Stomach (tissue), 9 donors: ENCODE data around the gene SLC6A3. TPM values are rescaled to one million over a fixed set of nuclear protein-coding genes. Genes with fewer than 3 reads are reported as not detected.

Experiments
- DNase-seq, 2 donors: peaks; one replicate each; pipeline versions ENCODE4 v3.0.0 to v3.0.0-alpha.2; 2013 to 2019
- H3K27ac ChIP-seq, 5 donors: fragments of 200-600 bp in 4 of 5; sonication (generic) in 4 of 5; one replicate each; pipeline ENCODE4 v1.5.1; 2013 to 2019; ENCODE audit warnings: mild to moderate bottlenecking in 1 of 5, moderate library complexity in 1 of 5
- H3K27me3 ChIP-seq, 3 donors: fragments of 200-600 bp; sonication (generic); one replicate each; pipeline ENCODE4 v1.5.1; 2017 to 2019; ENCODE audit warnings: mixed run types in 1 of 3
- H3K36me3 ChIP-seq, 4 donors: fragments of 200-600 bp; sonication (generic); 1 replicate in 3 of 4; 2 replicates in 1 of 4; pipeline ENCODE4 v1.5.1; 2016 to 2019
- H3K4me1 ChIP-seq, 4 donors: fragments of 200-600 bp; sonication (generic); one replicate each; pipeline ENCODE4 v1.5.1; 2016 to 2019
- H3K4me3 ChIP-seq, 4 donors: fragments of 200-600 bp; sonication (generic) in 3 of 4; one replicate each; pipeline ENCODE4 v1.5.1; 2016 to 2019; ENCODE audit warnings: mild to moderate bottlenecking in 1 of 4
- H3K9me3 ChIP-seq, 4 donors: fragments of 200-600 bp; sonication (generic); one replicate each; pipeline ENCODE4 v1.5.1; 2016 to 2019
- EP300 ChIP-seq: sonication (generic); formaldehyde crosslinking; IDR thresholded peaks from one replicate; pipeline ENCODE4 v1.6.1; 2017; ENCODE audit warnings: antibody characterized with exemption
- POLR2A ChIP-seq, 4 donors: fragments of 450-650 bp; IDR thresholded peaks; one replicate each; pipeline ENCODE4 v1.6.1; 2016; ENCODE audit warnings: antibody characterized with exemption in 4 of 4, control low read depth in 2 of 4, mild to moderate bottlenecking in 1 of 4, moderate library complexity in 1 of 4
- POLR2AphosphoS5 ChIP-seq, 3 donors: sonication (generic); formaldehyde crosslinking; IDR thresholded peaks; one replicate each; pipeline ENCODE4 v1.6.1; 2016; ENCODE audit warnings: antibody characterized with exemption in 3 of 3
- WGBS, 5 donors: extraction: QIAGEN DNeasy Blood & Tissue Kit in 3 of 5; methylation state at CpG; one replicate each; pipeline versions ENCODE4 v1.1.5 to v1.1.7; 2013 to 2018; 5-methylcytosine and 5-hydroxymethylcytosine counted together
- intact Hi-C: fragments of 100-400 bp; cut with DNase I; formaldehyde crosslinking; loops from one replicate; pipeline ENCODE4 v1.15.1; 2023; ENCODE audit warnings: low total_unique reads
- polyA plus RNA-seq, 3 donors: library from polyadenylated mRNA; stranded (reverse); fragments of 200-250 nt; gene quantifications; one replicate each; pipeline ENCODE4 v1.2.3, GENCODE V29; 2013
- total RNA-seq, 5 donors: library from RNA; depleted of rRNA; stranded (reverse); fragments of >200 nt; gene quantifications; one replicate each; pipeline versions ENCODE4 v1.1.0 to v1.2.3, GENCODE V29; 2014 to 2016
- TF ChIP-seq, protein P1 (sequence below), 7 experiments: fragments of 450-650 bp in 4 of 7; fragments of 200-600 bp in 3 of 7; sonication (generic) in 3 of 7; IDR thresholded peaks; one replicate each; pipeline ENCODE4 v1.5.1; 2016 to 2019; ENCODE audit warnings: antibody characterized with exemption in 7 of 7, control low read depth in 2 of 7, mild to moderate bottlenecking in 1 of 7
- donor health status: healthy with polysubstance abuse.
- donor health status: Bipolar disorder and iron deficiency.
- donor health status: healthy.

The SLC6A3 gene
- total and polyA plus RNA-seq, 8 donors, result 0.05 TPM; not detected in 7

DNA sequence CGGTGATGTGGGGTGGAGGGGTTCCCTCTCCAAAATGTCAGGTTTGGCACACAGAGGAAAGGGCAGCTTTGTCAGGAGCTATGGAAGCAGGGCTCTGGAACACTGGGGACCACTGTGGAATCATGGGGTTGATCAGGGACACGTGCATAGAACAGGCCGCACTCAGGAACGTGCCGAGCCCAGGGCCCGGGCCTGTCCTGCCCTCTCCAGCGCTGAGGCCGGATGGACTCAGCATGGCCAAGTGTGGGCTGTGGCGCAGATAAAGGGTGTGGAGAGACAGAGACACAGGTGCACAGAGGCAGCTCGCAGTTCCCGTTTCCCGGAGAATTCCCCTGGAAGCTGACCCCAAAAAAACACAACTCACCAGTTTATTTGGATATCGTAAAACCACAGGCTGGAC, 37.8 kb upstream of the SLC6A3 start:
- H3K36me3 ChIP-seq, result peaks cover 23 to 76% (median 58%) of the 10 kb centered on the region in 4 donors
- 93 to 97% (median 94%) methylated on average over 12 to 13 of the region's 13 CpGs for WGBS, 5 donors
- H3K4me1 ChIP-seq, result peaks cover 0 to 16% (median 11%) of the 10 kb centered on the region in 4 donors
- no peak overlapping the region for H3K27ac ChIP-seq
- TF ChIP-seq POLR2A (IDR thresholded peaks at IDR 0.05) (no peak), EP300 (no peak)
- TF ChIP-seq, protein P1, sequence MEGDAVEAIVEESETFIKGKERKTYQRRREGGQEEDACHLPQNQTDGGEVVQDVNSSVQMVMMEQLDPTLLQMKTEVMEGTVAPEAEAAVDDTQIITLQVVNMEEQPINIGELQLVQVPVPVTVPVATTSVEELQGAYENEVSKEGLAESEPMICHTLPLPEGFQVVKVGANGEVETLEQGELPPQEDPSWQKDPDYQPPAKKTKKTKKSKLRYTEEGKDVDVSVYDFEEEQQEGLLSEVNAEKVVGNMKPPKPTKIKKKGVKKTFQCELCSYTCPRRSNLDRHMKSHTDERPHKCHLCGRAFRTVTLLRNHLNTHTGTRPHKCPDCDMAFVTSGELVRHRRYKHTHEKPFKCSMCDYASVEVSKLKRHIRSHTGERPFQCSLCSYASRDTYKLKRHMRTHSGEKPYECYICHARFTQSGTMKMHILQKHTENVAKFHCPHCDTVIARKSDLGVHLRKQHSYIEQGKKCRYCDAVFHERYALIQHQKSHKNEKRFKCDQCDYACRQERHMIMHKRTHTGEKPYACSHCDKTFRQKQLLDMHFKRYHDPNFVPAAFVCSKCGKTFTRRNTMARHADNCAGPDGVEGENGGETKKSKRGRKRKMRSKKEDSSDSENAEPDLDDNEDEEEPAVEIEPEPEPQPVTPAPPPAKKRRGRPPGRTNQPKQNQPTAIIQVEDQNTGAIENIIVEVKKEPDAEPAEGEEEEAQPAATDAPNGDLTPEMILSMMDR (IDR thresholded peaks at IDR 0.05), result no peak
- H3K4me3 ChIP-seq, result no peak overlapping the region
- DNase-seq, result no peak
- H3K9me3 ChIP-seq, result no peaks in the 10 kb centered on the region
- no peaks in the 10 kb centered on the region for H3K27me3 ChIP-seq
- intact Hi-C loops, result no loop called here

DNA sequence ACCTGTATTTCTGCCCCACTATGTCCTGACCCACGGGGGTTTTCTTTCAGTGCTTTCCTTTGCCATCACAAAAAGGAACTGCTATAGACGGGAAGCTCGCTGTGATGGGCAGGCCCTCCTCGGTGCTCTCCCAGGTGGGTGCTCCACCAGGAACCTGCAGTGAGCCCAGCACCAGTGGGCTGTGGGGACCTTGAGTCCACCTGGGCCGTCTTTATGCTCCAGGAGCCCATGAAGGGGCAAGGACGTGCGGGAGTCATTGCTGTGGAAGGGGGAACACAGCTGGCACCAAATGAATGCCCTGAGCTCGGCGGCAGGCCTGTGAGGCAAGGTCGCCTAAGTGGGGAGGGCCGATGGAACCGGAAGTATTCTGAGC, 36.7 kb upstream of the SLC6A3 start:
- peak overlapping the region in 2 of 5 donors; percentile 43 to 65 for H3K27ac ChIP-seq
- intact Hi-C loops, result no loop called here
- no peaks in the 10 kb centered on the region for H3K27me3 ChIP-seq
- no peak for DNase-seq
- H3K9me3 ChIP-seq, result no peaks in the 10 kb centered on the region
- H3K4me1 ChIP-seq, result peaks cover 0 to 16% (median 11%) of the 10 kb centered on the region in 4 donors
- no peak for TF ChIP-seq POLR2AphosphoS5 (IDR thresholded peaks at IDR 0.05)
- no peak for TF ChIP-seq POLR2A (IDR thresholded peaks at IDR 0.05)
- TF ChIP-seq, protein P1 (IDR thresholded peaks at IDR 0.05), result no peak
- H3K36me3 ChIP-seq, result peaks cover 18 to 75% (median 54%) of the 10 kb centered on the region in 4 donors
- H3K4me3 ChIP-seq, result no peak overlapping the region
- WGBS, 5 donors, result 85 to 91% (median 90%) methylated on average over 12 of the region's 12 CpGs

DNA sequence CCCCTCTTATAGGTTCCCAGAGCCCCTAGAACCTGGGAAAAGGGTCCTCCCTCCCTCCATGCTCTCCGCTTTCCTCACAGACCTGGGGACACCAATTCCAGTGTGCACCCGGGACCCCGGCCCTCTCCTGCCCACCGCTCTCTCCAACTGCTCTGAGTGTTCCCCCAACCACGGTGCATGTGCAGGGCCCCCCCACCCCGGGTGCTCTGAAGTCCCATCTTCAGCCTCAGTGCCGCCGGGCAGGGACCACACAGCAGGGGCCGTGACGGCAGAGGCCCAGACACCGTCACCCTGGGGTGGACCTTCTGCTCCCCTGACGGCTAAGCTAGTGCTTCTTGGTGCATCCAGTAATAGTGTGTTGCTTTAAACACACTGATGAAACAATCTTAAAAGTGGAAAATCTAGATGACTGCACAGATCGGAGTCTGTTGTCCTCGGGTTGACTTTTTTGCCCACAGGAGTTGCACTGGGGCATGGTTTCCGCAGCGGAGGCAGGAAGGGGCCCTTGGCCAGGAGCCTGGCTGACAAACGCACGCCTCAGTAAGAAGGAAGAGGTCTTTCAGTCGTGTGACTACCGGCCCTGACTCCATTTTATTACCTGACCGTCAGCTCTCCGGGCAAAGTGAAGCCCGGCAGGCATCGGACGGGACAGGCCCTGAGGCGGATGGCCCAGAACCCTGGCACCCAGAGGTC, 36.2 kb upstream of the SLC6A3 start:
- Histone ChIP-seq H3K27ac (peak overlapping the region in 3 of 5 donors; percentile 34 to 66 (median 65)), H3K9me3 (no peaks in the 10 kb centered on the region), H3K4me1 (peaks cover 0 to 16% (median 11%) of the 10 kb centered on the region in 4 donors), H3K36me3 (peaks cover 18 to 75% (median 54%) of the 10 kb centered on the region in 4 donors), H3K27me3 (no peaks in the 10 kb centered on the region), H3K4me3 (no peak overlapping the region)
- WGBS, 5 donors, result 80 to 93% (median 89%) methylated on average over 19 to 26 of the region's 26 CpGs
- intact Hi-C loops, result no loop called here
- no peak for DNase-seq
- no peak for TF ChIP-seq POLR2A (IDR thresholded peaks at IDR 0.05)
- no peak for TF ChIP-seq POLR2AphosphoS5 (IDR thresholded peaks at IDR 0.05)
- TF ChIP-seq EP300, result no peak
- TF ChIP-seq, protein P1 (IDR thresholded peaks at IDR 0.05), result no peak

DNA sequence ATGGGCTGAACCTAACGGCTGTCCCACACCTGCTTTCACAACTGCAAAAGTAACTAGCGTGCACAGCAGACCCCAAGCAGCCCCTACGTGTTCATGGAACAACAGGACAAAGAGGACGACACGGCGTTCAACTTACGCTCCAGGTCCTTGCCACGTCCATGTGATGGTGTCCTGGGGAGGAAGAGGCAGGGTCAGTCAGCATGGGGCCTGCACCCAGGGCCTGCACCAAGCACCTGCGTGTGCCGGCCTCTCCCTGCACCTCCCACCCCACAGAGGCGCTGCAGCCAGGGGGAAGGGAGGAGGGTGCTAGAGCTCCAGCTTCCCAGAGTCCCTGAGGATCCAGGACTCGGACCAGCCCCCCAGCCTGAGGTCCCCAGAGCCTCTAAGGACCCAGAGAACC, 35.6 kb upstream of the SLC6A3 start:
- H3K36me3 ChIP-seq, result peaks cover 16 to 75% (median 54%) of the 10 kb centered on the region in 4 donors

More for the DNA sequence above, 35.6 kb upstream of the SLC6A3 start:
- TF ChIP-seq, protein P1 (IDR thresholded peaks at IDR 0.05), result no peak
- no peak for TF ChIP-seq EP300
- TF ChIP-seq POLR2A (IDR thresholded peaks at IDR 0.05), result no peak
- no peak for TF ChIP-seq POLR2AphosphoS5 (IDR thresholded peaks at IDR 0.05)
- Histone ChIP-seq H3K9me3 (no peaks in the 10 kb centered on the region), H3K4me3 (no peak overlapping the region), H3K27me3 (no peaks in the 10 kb centered on the region), H3K4me1 (peaks cover 0 to 16% (median 11%) of the 10 kb centered on the region in 4 donors), H3K27ac (peak overlapping the region in 3 of 5 donors; percentile 34 to 66 (median 65))
- intact Hi-C loops, result no loop called here
- DNase-seq, result no peak
- 79 to 93% (median 87%) methylated on average over 10 to 12 of the region's 12 CpGs for WGBS, 5 donors
